Immature natural killer cell (primary cell): ENCODE results near the gene RAPGEF1. TPM values are rescaled to one million over a fixed set of nuclear protein-coding genes. Genes with fewer than 3 reads are reported as not detected.

Experiments
- DNase-seq, 3 donors: peaks; one replicate each; pipeline ENCODE4 v3.0.0; 2022; ENCODE audit warnings: mixed read lengths in 1 of 3
- H3K27ac Mint-ChIP-seq, 6 donors: one replicate each; pipeline ENCODE4 v1.8.0; 2020; ENCODE audit warnings: mixed read lengths in 6 of 6, mild to moderate bottlenecking in 5 of 6, inconsistent platforms in 4 of 6, moderate library complexity in 3 of 6
- H3K27me3 Mint-ChIP-seq, 3 donors: one replicate each; pipeline ENCODE4 v1.8.0; 2020 to 2021; ENCODE audit warnings: low read depth in 3 of 3, mild to moderate bottlenecking in 3 of 3, mixed read lengths in 3 of 3, moderate library complexity in 3 of 3, inconsistent platforms in 1 of 3
- H3K36me3 Mint-ChIP-seq, 3 donors: one replicate each; pipeline ENCODE4 v1.8.0; 2020; ENCODE audit warnings: mixed read lengths in 3 of 3, inconsistent platforms in 2 of 3, mild to moderate bottlenecking in 2 of 3
- H3K4me1 Mint-ChIP-seq, 2 donors: one replicate each; pipeline ENCODE4 v1.8.0; 2020; ENCODE audit warnings: inconsistent platforms in 2 of 2, mild to moderate bottlenecking in 2 of 2, mixed read lengths in 2 of 2, moderate library complexity in 1 of 2
- H3K4me3 Mint-ChIP-seq, 5 donors: one replicate each; pipeline ENCODE4 v1.8.0; 2020; ENCODE audit warnings: mild to moderate bottlenecking in 5 of 5, mixed read lengths in 5 of 5, inconsistent platforms in 3 of 5, moderate library complexity in 3 of 5
- H3K9me3 Mint-ChIP-seq, 6 donors: one replicate each; pipeline ENCODE4 v1.8.0; 2020; ENCODE audit warnings: mild to moderate bottlenecking in 6 of 6, mixed read lengths in 6 of 6, inconsistent platforms in 4 of 6, moderate library complexity in 3 of 6
- polyA plus RNA-seq, 3 donors: library from polyadenylated mRNA; unstranded; fragments of 300-500 nt; fragmentation: Illumina TruSeq; gene quantifications; one replicate each; pipeline ENCODE4 v1.2.3, GENCODE V29; 2021

Gene RAPGEF1
- polyA plus RNA-seq, 3 donors from 2014 or later = 1.2 to 15.8 (median 7.4) TPM

DNA sequence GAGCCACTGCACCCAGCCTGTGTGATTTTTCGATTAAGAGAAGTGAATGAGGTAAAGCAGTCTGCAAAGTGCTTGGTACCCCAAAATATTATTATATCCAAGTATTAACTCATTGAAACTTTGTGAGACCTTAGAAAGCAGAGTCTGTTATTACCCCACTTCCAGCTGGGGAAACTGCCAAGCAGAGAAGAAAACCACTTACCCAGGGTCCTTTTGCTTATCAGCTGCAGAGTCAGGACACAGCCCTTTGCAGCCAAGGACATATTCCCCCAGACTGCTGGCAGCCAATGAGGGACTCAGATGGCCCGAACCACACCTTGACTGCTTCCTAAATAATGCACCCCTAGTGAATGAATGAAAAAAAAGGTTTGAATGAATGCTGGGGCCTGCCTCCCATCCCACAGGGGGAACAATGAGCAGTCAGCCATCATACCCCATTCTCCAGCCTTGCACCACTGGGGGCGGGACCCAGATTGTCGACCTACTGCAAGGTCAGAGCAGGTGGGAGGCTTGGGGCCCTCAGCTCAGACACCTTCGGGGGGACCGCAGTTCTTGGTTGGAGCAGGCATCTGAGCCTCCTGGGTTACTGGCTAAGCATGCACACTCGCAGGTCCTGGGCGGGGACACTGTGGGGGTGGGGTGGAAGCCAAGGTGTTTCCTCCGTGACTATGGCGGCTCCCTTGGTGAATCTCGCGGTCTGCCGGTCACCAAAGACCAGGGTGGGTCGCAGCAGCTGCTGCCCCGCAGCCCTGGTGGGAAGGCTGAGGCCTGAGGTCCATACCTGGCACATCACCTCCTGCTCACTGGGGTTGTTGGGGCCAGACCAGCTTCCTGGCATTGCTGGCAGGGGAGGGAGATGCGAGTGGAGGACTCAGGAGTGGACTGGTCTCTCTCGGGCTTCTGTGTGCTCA lies 164.9 kb downstream of the RAPGEF1 start:
- no peaks in the 10 kb centered on the region for H3K9me3 Mint-ChIP-seq
- H3K27ac Mint-ChIP-seq = peak overlapping the region in 1 of 6 donors; percentile 29
- H3K4me3 Mint-ChIP-seq = no peak overlapping the region
- DNase-seq = no peak
- H3K27me3 Mint-ChIP-seq = peaks cover 2 to 20% (median 5%) of the 10 kb centered on the region in 3 donors
- H3K36me3 Mint-ChIP-seq = peaks cover 0 to 12% (median 8%) of the 10 kb centered on the region in 3 donors
- H3K4me1 Mint-ChIP-seq = peaks cover 20 to 26% of the 10 kb centered on the region in 2 donors

DNA sequence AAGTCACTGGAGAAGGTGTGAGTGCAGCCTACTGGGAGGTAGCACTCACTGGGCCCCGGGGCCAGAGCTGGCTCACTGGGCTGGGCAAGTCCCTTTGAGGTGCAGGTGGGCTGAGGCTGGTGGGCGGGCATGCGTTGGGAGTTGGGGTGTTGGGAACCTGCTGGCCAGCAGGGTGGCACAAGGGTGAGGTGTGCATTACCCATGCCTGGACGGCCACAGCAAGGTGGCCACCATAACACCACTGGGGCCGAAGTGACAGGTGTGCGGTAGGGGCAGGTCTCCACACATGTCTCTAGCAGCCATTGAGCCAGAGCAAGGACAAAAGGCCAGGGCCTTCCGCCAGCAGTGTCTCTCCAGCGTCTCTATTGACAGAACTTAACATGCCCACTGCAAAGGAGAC lies 172.0 kb downstream of the RAPGEF1 start:
- Mint-ChIP-seq H3K9me3 (peaks cover 0 to under 1% (median 0%) of the 10 kb centered on the region in 6 donors), H3K27me3 (peaks cover 3 to 11% (median 6%) of the 10 kb centered on the region in 3 donors), H3K4me1 (no peaks in the 10 kb centered on the region), H3K27ac (peak overlapping the region in 1 of 6 donors; percentile 34), H3K4me3 (no peak overlapping the region), H3K36me3 (peaks cover 4 to 11% (median 8%) of the 10 kb centered on the region in 3 donors)
- no peak for DNase-seq

DNA sequence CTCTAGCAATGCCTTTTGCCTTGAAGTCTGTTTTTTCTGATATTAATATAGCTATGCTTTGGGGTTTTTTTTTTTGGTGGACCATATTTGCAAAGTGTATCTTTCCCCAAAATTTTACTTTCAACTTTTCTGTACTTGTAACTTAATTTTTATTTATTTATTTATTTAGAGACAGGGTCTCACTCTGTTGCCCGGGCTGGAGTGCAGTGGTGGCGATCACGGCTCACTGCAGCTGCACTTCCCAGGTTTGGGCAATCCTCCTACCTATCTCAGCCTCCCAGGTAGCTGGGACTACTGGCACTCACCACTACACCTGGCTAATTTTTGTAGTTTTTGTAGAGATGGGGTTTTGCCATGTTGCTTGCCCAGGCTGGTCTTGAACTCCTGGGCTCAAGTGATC lies 173.7 kb downstream of the RAPGEF1 start:
- Mint-ChIP-seq H3K9me3 (peaks cover 0 to 5% (median 0%) of the 10 kb centered on the region in 6 donors), H3K36me3 (peaks cover 3 to 6% (median 4%) of the 10 kb centered on the region in 3 donors), H3K27ac (no peak overlapping the region), H3K4me3 (no peak overlapping the region), H3K27me3 (peaks cover 3 to 11% (median 8%) of the 10 kb centered on the region in 3 donors), H3K4me1 (no peaks in the 10 kb centered on the region)
- no peak for DNase-seq

DNA sequence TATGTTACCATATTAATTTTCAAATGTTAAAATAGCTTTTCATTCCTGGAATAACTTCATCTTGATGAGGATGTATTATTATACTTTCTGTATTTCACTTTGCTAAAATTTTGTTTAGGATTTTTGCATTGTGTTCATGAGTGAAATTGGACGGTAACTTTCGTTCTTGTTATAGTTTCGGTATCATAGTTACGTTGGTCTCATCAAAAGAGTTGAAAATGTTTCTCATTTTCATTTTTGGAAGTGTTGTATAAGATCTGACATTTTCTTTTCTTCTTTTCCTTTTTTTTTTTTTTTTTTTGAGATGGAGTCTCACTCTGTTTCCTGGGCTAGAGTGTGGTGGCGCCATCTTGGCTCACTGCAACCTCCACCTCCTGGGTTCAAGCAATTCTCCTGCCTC lies 174.5 kb downstream of the RAPGEF1 start:
- Mint-ChIP-seq H3K27ac (no peak overlapping the region), H3K4me1 (no peaks in the 10 kb centered on the region), H3K36me3 (peaks cover 3 to 5% (median 4%) of the 10 kb centered on the region in 3 donors), H3K4me3 (no peak overlapping the region), H3K9me3 (peaks cover 0 to 5% (median 0%) of the 10 kb centered on the region in 6 donors), H3K27me3 (peaks cover 3 to 11% (median 8%) of the 10 kb centered on the region in 3 donors)
- DNase-seq = no peak

DNA sequence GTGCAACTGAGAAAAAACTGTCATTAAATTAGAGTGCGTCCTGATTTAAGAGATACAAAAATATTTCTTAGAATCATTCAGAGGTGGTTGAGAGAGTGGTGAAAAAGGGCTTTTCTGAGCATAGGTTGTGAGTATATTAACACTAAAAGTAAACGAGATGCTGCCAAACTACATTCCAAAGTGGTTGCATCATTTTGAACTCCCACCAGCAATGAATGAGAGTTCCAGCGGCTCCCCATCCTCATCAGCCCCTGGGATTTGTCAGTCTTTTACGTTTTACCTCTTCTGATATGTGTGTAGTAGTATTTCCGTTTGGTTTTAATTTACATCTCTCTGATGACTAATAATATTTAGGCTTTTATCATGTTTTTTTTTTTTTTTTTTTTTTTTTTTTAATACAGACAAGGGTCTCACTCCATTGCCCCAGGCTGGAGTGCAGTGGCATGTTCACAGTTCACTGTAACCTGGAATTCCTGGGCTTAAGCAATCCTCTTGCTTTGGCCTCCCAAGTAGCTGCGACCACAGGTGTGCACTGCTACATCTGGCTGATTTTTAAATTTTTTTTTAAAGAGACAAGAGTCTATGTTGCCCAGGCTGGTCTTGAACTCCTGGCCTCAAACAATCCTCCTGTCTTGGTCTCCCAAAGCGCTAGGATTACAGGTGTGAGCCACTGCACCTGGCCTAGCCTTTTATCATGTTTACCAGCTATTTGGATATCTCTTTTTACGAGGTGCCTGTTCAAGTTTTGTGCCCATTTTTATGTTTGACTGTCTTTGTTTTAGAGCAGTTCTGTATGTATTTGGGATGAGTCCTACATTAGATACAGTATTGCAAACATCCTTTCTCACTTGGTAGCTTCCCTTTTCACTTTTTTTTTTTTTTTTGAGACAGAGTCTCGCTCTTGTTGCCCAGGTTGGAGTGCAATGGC lies 177.6 kb downstream of the RAPGEF1 start:
- no peak for DNase-seq
- Mint-ChIP-seq H3K27me3 (peaks cover 1 to 9% (median 8%) of the 10 kb centered on the region in 3 donors), H3K36me3 (no peaks in the 10 kb centered on the region), H3K4me3 (no peak overlapping the region), H3K9me3 (peaks cover 0 to 5% (median 0%) of the 10 kb centered on the region in 6 donors), H3K27ac (no peak overlapping the region), H3K4me1 (no peaks in the 10 kb centered on the region)

DNA sequence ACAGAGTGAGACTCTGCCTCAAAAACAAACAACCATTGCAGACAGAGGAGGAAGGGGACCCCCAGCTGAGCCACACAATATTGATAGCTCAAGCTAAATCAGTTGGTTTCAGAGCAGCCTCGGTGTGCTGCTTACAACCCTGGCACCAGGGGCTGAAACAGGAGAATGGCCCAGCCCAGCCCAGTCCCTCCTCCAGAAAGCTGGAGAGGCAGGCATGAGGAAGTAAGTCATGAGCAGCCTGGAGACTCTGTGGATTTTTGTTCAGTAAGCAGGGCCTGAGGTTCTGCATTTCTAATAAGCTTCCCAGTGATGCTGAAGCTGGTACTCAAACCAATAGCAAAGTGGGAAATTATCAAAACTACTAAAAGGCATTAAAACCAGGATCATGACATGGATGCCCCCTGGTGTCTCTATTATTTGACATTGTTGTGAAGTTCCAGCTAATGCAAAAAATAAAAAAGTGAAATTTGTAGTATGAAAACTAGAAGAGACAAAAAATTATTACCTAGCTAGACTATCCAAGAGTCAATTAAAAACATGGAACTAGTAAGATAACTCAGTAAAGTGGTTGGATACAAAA lies 180.4 kb downstream of the RAPGEF1 start:
- Mint-ChIP-seq H3K36me3 (peaks cover 0 to 4% (median 0%) of the 10 kb centered on the region in 3 donors), H3K4me1 (peaks cover 0 to 3% of the 10 kb centered on the region in 2 donors), H3K9me3 (peaks cover 0 to 5% (median 0%) of the 10 kb centered on the region in 6 donors), H3K27me3 (peaks cover 8 to 21% (median 14%) of the 10 kb centered on the region in 3 donors), H3K27ac (no peak overlapping the region), H3K4me3 (no peak overlapping the region)
- DNase-seq = no peak

DNA sequence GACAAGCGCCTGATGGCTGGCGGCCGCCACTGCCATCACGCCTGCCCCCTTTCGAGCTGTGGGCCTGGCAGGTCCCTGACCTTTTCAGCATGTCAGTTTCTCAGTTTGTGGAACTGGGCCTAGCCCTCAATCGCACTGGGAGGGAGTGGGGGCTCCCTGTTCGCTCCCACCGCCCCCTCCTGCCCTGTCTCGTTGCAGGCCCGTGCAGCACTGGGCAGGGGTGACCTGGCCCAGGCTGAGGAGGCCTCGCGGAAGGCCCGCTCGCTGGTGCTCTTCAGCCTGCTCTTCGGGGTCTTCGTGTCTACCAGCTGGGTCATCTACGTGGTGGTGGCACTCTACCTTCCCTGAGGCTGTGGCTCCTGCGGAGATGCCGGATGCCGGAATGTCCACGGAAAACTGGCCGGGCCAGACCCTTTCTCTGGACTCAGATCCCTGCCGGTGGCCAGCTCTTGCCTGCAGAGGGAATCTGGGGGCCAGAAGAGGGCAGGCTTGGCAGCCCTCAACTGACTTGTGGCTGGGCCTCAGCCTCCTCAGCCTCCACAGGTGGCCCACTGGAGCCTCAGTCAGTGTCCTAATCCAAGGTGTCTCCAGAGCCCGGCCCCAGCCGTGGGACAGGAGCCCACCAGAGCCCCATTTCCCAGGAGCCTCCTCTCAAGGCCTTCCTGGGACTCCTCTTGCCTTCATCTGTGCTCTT lies 181.9 kb downstream of the RAPGEF1 start:
- no peak for DNase-seq
- Mint-ChIP-seq H3K4me1 (peaks cover 0 to 3% of the 10 kb centered on the region in 2 donors), H3K27ac (no peak overlapping the region), H3K27me3 (peaks cover 8 to 21% (median 19%) of the 10 kb centered on the region in 3 donors), H3K4me3 (no peak overlapping the region), H3K36me3 (peaks cover 0 to 4% (median 0%) of the 10 kb centered on the region in 3 donors), H3K9me3 (peaks cover 0 to 5% (median 0%) of the 10 kb centered on the region in 6 donors)

DNA sequence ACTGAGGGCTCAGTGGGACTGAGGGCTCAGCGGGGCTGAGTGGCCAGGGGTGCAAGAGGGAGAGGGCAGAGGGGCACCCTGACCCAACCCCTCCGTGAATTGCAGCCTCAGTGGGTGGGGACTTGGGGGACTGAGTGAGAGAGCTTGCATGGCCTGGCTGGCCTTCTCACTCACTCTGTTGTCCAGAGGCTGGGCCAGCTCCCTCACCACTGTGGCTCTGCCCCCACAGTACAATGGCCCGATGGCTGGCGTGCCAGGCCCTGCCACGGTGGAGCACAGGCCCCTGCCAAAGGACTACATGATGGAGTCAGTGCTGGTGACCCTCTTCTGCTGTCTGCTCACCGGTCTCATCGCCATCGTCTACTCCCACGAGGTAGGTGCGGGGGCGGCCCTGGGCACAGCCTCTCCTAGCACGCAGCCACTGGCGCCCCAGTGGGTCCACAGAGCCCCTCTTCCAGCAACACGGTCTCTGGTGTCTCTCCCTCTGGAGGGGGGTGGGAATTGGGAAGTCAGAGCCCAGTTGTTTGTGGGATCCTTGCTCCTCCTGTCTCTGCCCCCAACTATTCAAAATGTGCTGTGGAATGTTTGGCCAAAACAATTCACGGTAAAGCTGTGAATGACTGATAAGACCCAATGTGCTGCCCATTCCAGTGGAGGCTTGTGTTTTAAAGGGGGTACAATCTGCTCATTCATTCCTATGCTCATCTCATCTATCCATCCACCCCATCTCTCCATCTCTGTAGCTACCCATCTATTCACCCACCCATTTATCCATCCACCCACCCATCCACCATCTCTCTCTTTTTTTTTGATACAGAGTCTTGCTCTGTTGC lies 183.8 kb downstream of the RAPGEF1 start:
- no peak for DNase-seq
- peak overlapping the region in 2 of 6 donors; percentile 31 to 51 for H3K27ac Mint-ChIP-seq
- peaks cover 0 to 3% of the 10 kb centered on the region in 2 donors for H3K4me1 Mint-ChIP-seq
- H3K9me3 Mint-ChIP-seq = no peaks in the 10 kb centered on the region
- no peak overlapping the region for H3K4me3 Mint-ChIP-seq
- peaks cover 11 to 27% (median 27%) of the 10 kb centered on the region in 3 donors for H3K27me3 Mint-ChIP-seq
- H3K36me3 Mint-ChIP-seq = peaks cover 0 to 7% (median 0%) of the 10 kb centered on the region in 3 donors

DNA sequence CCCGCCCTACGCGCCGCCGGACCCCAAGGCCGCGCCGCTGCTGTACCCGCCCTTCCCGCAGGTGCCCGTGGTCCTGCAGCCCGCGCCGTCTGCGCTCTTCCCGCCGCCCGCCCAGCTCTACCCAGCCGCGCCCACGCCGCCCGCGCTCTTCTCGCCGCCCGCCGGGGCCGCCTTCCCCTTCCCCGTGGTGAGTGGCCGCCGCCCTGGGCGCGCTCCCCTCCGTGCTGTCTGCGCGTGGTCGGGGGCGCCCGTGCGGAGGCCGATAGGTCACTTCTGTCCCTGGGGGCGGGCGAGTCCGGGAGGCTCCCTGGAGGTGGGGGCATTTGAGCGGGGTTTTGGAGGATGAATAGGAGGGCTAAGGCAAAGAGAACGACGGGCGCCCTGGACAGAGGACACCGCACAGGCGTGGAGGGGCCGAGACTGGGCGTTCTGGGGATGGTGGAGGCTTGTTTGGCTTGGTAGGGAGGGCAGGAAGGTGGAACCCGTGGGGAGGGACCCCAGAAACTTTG lies 185.0 kb downstream of the RAPGEF1 start:
- H3K4me1 Mint-ChIP-seq = peaks cover 0 to 3% of the 10 kb centered on the region in 2 donors
- peaks cover 0 to 8% (median 0%) of the 10 kb centered on the region in 3 donors for H3K36me3 Mint-ChIP-seq
- DNase-seq = no peak
- H3K9me3 Mint-ChIP-seq = no peaks in the 10 kb centered on the region
- H3K27ac Mint-ChIP-seq = no peak overlapping the region
- peak overlapping the region in 1 of 5 donors; percentile 18 for H3K4me3 Mint-ChIP-seq
- H3K27me3 Mint-ChIP-seq = peaks cover 11 to 34% (median 29%) of the 10 kb centered on the region in 3 donors

DNA sequence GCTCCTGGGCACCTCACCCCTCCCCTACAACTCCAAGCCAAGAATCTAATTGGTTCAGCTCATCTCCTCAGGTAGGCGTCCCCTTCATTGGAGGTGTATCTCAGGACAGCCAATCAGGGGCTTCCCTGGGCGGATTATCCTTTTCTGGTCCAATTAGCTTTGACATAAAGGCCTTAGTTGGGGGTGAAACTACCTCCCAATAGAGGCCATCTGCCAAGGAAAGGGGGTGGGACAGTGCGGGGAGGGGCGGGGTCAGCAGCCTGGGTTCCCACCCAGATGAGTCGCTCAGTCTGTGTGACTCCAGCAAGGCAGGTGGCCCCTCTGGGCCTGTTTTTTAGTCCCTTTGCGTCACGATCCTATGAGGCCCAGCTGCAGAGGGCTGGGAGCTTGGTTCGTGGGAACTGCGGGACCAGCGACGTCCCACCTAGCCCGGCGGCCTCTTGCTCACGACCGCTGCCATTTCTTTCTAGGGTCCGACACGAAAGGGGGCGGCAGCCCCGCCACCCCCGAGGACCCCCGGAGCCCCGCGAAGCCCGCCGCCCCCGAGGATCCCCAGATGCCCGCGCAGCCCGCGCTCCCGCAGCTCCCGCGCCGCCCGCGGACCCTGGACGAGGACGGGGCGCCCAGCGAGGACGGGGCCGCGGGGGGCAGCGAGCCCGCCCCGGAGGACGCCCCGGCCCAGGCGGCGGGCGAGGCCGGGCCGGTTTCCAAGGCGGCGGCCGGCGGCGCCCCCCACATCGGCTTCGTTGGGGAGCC lies 185.6 kb downstream of the RAPGEF1 start:
- H3K27me3 Mint-ChIP-seq = peaks cover 13 to 35% (median 32%) of the 10 kb centered on the region in 3 donors
- no peaks in the 10 kb centered on the region for H3K9me3 Mint-ChIP-seq
- no peak for DNase-seq
- peaks cover 0 to 3% of the 10 kb centered on the region in 2 donors for H3K4me1 Mint-ChIP-seq
- H3K36me3 Mint-ChIP-seq = peaks cover 0 to 8% (median 0%) of the 10 kb centered on the region in 3 donors
- no peak overlapping the region for H3K27ac Mint-ChIP-seq
- H3K4me3 Mint-ChIP-seq = no peak overlapping the region

DNA sequence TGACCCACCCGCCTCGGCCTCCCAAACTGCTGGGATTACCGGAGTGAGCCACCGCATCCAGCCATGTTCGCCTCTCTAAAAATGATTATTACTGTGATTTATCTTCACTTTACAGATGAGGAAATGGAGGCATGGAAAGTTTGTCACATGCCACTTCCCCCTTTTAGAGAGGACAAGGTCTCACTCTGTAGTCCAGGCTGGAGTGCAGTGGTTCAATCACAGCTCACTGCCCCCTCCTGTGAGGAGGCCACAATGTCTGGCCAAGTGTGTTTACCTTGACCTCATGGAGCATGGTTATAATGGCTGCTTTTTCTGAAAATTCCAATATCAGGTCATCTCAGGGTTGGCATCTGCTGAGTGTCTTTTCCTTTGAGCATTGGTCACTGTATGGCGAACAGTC lies 187.8 kb downstream of the RAPGEF1 start:
- Mint-ChIP-seq H3K4me1 (peaks cover 0 to 11% of the 10 kb centered on the region in 2 donors), H3K27me3 (peaks cover 24 to 56% (median 48%) of the 10 kb centered on the region in 3 donors), H3K36me3 (peaks cover 0 to 13% (median 0%) of the 10 kb centered on the region in 3 donors), H3K4me3 (no peak overlapping the region), H3K9me3 (peaks cover 0 to 2% (median 0%) of the 10 kb centered on the region in 6 donors), H3K27ac (no peak overlapping the region)
- DNase-seq = no peak
